SIG-M5 treated with dmso at 0.1 percent for 504 hours (cell line): ENCODE measurements around the gene CTNND1.
"Not testable (repeated sequence)": the region's sequence is repeated elsewhere in the genome, so short reads cannot be mapped to it uniquely, and the experiment has no call there.

Experiments
- DNase-seq: peaks from one replicate; lab custom pipeline; 2025; ENCODE audit not compliant: unreplicated experiment; lab: John Stamatoyannopoulos, UW

Gene CTNND1

GRCh38 chr11:57788703-57789088 is 27.1 kb downstream of the CTNND1 start:
- DNase-seq, result peak; percentile 49

DNA sequence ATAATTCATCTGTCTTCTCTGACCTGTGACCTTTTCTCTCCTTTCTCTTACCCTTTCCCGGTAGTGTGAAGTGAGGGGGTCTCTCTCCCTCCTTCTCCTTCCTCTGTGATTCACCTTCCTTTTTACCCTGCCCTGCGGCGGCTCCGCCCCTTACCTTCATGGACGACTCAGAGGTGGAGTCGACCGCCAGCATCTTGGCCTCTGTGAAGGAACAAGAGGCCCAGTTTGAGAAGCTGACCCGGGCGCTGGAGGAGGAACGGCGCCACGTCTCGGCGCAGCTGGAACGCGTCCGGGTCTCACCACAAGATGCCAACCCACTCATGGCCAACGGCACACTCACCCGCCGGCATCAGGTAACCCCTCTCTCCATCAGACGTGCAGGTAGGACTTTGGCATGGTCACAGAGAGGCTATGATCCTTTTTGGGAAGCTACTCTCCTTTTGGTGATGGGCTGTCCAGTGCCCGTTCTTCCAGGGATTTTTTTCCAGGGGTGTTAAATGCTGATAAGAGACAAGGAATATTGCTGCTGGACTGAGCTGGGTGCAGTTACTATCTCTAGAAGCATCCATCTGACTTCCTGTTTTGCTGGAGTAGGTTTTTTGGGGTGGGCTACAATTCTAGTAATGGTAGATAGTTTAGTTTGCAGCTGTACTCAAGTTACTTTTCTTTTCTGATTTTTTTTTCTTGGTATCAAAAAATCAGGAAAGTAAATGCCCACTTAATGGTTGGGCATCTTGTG is 29.9 kb downstream of the CTNND1 start:
- DNase-seq, result no peak

- peak; percentile 98 for DNase-seq
Measured at GRCh38 chr11:57792060-57792541, 30.5 kb downstream of the CTNND1 start.

GRCh38 chr11:57792870-57793269 is 31.3 kb downstream of the CTNND1 start:
- peak; percentile 64 for DNase-seq

DNA sequence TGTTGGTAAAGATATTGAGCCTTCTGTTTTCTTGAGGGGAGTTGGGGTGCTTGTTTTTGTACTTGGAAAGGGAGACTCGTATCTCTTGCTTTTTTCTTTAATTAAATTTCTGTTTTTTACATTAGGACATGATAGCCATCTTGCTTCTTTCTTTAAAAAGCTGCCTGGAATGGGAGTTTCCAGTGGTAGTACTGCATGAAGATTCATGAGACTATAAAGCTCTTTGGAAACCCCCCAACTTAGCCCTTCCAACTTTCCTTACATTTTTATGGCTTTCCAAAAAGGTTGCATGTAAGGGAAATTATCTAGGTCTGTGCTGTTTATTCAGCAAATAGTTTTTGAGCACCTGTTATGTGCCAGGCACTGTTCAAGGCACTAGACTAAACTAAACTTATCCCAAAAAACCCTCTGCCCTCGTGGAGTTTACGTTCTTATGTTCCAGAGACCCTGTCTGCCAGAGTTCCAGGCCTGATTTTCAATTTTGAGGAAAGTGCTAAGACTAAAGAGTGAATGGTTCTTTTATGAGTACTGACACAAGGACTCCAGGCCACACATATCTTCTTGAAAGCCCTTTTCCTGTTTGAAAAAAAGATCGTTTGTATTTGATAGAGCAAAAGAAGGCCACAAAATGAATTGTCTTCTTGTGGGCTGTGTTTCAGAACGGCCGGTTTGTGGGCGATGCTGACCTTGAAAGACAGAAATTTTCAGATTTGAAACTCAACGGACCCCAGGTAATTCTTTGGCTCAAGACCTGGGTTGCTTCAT is 31.9 kb downstream of the CTNND1 start:
- DNase-seq, result no peak

DNA sequence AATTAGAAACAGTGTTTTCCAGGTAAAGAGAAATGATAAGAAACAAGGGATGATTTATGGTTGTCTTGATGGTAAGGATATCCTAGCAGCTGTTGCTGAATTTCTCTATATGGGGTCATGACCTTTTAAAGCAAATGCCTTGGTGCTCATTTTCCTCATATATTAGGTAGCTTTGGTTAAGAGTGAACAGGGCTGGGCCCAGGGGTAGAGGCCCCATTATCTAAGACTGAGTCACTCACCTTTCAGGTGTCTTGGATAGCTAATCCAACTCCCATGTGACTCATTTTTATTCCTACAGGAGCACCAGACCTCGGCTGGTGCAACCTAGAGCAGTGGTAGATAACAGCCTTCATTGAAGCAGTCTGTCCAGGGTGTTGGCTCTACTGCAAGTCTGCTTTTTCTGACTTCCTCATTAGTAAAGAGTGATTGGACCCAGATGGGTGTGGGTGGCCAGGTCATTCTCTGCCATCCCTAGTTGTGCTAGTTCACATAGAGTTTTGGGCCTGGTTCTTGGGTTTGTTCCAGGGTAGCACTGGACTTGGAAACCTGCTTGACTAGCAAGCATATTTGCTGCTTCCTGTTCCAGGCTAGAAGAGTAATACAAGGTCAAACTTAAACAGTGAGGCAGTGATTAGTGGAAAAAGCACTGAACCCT is 37.4 kb downstream of the CTNND1 start:
- peak; percentile 22 for DNase-seq

DNA sequence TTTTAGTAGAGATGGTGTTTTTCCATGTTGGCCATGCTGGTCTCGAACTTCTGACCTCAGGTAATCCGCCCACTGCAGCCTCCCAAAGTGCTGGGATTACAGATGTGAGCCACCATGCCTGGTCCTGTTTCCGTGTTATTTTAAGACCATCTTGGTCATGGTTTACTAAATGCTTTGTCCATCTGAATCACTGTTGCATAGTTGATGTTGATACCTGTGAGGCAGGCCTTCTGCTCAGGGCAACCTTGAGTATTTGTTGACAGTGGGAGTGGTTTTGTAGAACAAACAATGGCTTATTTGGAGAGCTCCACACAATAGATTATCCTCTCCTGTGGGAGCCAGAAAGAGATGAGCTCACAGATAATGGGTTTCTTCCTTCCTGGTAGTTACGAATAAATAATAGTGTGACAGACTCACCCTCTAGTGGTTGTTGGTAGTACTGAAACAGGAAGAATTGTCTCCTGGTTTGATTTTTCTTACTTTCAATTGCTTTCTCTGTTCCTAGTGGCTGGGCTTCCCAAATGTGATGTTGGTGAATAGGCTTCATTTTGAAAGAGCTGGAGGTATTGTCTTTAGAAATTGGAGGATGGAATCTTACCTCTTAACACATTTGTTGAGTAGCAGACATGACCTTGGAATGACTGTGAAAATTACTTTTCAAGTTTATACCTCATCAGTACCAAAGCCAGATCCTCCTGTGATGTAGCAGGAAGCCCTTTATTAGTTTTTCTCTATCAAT is 39.0 kb downstream of the CTNND1 start:
- DNase-seq, result peak; percentile 79

GRCh38 chr11:57801183-57801485 is 39.5 kb downstream of the CTNND1 start:
- DNase-seq, result no peak

- DNase-seq, result no peak
Measured at GRCh38 chr11:57802411-57802810, 40.8 kb downstream of the CTNND1 start.

DNA sequence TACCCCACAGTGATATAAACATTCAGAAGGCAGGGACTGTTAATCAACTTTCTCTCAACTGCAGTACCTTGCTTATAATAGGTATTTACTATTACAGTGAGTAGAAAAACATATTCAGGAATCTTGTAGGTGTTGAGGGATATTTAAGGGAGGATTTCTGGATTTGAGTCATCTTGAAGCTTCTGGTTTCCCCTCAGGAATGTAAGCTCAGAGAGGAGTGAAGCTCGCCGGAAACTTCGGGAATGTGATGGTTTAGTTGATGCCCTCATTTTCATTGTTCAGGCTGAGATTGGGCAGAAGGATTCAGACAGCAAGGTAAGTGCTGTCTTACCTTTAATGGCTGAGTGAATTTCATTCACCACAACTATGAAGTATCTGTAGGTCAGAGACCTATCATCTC is 42.9 kb downstream of the CTNND1 start:
- no peak for DNase-seq

DNA sequence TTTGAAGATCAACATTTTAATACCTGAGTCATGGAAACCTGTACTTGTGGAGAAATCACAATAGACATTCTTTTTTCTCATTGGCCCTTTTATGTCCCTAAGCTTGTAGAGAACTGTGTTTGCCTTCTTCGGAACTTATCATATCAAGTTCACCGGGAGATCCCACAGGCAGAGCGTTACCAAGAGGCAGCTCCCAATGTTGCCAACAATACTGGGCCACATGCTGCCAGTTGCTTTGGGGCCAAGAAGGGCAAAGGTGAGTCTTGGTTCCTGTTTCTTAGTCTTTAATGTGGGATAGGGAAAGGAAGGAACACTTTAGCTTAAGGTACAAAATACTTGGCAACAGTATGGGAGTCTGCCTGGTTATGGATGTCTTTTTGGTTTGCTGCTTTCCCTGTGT is 44.2 kb downstream of the CTNND1 start:
- no peak for DNase-seq

GRCh38 chr11:57812634-57813033 is 51.0 kb downstream of the CTNND1 start:
- no peak for DNase-seq

- DNase-seq, result no peak
Measured at GRCh38 chr11:57815476-57815875, 53.9 kb downstream of the CTNND1 start.

- DNase-seq, result no peak
Measured at GRCh38 chr11:57815877-57816276, 54.3 kb downstream of the CTNND1 start.

GRCh38 chr11:57818812-57819211 is 57.2 kb downstream of the CTNND1 start:
- DNase-seq, result no peak

GRCh38 chr11:57819252-57819979 is 57.8 kb downstream of the CTNND1 start:
- DNase-seq, result no peak

DNA sequence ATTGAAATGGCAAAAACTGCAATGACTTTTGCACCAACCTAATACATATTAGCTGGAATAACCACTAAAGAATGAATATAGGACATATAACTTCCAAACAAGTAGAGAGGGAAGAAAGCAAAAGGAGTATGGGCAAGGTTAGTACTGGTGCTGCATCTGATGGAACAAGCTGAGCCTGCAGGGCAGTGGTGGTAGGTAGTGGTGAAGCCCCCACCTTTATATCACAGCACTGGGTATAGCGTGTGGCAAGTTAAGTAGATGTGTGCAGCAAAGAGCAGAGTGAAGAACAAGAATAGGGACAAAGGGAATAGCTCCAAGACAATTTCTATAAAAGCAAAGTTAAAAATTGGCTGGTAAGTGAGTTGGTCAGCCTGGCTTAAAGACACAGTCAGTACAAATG is 62.3 kb downstream of the CTNND1 start:
- no peak for DNase-seq

- no peak for DNase-seq
Measured at GRCh38 chr11:57834852-57835251, 73.2 kb downstream of the CTNND1 start.

- not testable (repeated sequence) for DNase-seq
Measured at GRCh38 chr11:57838609-57839008, 77.0 kb downstream of the CTNND1 start.

DNA sequence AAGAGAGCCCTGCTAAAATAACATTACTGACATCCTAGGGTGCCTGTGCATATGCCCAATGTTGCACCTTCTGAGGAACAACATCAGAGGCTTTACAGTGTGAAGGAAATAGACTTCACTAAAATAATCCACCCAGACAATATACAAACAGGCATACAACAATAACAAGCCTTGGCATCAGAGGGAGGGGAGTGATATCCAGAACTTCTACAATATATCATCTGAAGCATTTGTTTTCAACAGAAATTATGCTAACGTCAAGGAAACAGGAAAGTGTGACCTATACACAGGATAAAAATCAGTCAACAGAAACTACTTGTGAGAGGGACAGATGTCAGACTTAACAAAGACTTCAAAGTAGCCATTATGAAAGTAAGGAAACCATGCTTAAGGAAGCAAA is 81.3 kb downstream of the CTNND1 start:
- no peak for DNase-seq

GRCh38 chr11:57867966-57868365 is 106.4 kb downstream of the CTNND1 start:
- DNase-seq, result no peak
